22Rv1 (cell line): ENCODE measurements around the gene TDP1.

ENCODE experiments used
- H3K27ac ChIP-seq: fragments of 450-650 bp; 2 replicates; pipeline ENCODE4 v1.5.1; 2017
- ZFX ChIP-seq: fragments of 450-650 bp; IDR thresholded peaks from 2 replicates; pipeline ENCODE4 v1.6.1; 2017; ENCODE audit warnings: antibody characterized with exemption, borderline replicate concordance
- TF ChIP-seq, protein P1 (sequence below): fragments of 450-650 bp; IDR thresholded peaks from 2 replicates; pipeline ENCODE4 v1.5.1; 2017; ENCODE audit warnings: mild to moderate bottlenecking

TDP1 gene

DNA sequence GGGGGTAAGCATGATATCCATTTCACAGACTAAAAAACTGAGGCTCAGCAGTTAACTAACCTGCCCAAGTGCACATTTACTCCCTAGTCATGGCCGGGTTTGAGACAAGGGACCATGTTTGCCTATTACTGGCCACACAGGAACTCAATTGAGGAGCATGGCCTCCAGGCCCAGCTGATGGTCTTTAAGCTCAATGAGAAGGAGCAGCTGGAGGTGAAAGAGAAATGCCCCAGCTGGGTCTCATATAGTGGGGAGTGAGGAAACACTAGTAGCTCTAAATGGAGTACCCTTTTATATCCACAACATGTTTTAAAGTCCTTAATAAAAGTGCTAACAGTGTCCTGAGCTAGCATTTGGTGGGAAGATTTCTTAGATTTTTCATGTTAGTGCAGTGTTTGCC lies 1.6 kb downstream of the TDP1 start:
- no peak for TF ChIP-seq ZFX
- TF ChIP-seq, protein P1, sequence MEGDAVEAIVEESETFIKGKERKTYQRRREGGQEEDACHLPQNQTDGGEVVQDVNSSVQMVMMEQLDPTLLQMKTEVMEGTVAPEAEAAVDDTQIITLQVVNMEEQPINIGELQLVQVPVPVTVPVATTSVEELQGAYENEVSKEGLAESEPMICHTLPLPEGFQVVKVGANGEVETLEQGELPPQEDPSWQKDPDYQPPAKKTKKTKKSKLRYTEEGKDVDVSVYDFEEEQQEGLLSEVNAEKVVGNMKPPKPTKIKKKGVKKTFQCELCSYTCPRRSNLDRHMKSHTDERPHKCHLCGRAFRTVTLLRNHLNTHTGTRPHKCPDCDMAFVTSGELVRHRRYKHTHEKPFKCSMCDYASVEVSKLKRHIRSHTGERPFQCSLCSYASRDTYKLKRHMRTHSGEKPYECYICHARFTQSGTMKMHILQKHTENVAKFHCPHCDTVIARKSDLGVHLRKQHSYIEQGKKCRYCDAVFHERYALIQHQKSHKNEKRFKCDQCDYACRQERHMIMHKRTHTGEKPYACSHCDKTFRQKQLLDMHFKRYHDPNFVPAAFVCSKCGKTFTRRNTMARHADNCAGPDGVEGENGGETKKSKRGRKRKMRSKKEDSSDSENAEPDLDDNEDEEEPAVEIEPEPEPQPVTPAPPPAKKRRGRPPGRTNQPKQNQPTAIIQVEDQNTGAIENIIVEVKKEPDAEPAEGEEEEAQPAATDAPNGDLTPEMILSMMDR: no peak
- H3K27ac ChIP-seq: no peak overlapping the region

- no peak overlapping the region for H3K27ac ChIP-seq
- TF ChIP-seq, protein P1: no peak
- no peak for TF ChIP-seq ZFX
These were observed 2.1 kb downstream of the TDP1 start for GRCh38 chr14:89957791-89958190.

GRCh38 chr14:89958966-89959365 lies 3.2 kb downstream of the TDP1 start:
- no peak overlapping the region for H3K27ac ChIP-seq
- no peak for TF ChIP-seq ZFX
- TF ChIP-seq, protein P1: no peak

GRCh38 chr14:89959853-89960445 lies 4.2 kb downstream of the TDP1 start:
- no peak for TF ChIP-seq ZFX
- TF ChIP-seq, protein P1: no peak
- H3K27ac ChIP-seq: no peak overlapping the region

- H3K27ac ChIP-seq: no peak overlapping the region
- TF ChIP-seq ZFX: no peak
- TF ChIP-seq, protein P1: no peak
These were observed 5.2 kb downstream of the TDP1 start for GRCh38 chr14:89960914-89961313.

GRCh38 chr14:89963288-89963978 lies 7.7 kb downstream of the TDP1 start:
- TF ChIP-seq ZFX: no peak
- TF ChIP-seq, protein P1: no peak
- no peak overlapping the region for H3K27ac ChIP-seq

DNA sequence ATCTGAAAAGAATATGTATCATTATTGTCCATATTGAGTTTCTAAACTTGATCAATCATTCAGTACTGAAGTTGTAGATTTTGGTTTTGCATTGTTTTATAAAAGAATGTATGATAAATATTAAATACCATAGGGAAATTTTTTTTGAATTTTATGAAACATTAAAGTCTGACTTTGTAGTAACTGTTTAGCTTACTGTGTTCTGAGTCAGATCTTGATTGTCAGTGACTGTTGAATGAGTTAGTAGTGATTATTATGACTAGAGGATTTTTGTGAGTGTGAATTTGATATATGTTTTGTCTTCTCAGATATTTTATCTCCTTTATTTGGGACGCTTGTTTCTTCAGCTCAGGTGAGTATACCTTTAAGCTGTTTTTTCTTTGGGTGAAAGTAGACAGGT lies 10.1 kb downstream of the TDP1 start:
- H3K27ac ChIP-seq: no peak overlapping the region
- TF ChIP-seq, protein P1: no peak
- no peak for TF ChIP-seq ZFX
